Measurements from ENCODE around the gene SLC35B4.

DNA sequence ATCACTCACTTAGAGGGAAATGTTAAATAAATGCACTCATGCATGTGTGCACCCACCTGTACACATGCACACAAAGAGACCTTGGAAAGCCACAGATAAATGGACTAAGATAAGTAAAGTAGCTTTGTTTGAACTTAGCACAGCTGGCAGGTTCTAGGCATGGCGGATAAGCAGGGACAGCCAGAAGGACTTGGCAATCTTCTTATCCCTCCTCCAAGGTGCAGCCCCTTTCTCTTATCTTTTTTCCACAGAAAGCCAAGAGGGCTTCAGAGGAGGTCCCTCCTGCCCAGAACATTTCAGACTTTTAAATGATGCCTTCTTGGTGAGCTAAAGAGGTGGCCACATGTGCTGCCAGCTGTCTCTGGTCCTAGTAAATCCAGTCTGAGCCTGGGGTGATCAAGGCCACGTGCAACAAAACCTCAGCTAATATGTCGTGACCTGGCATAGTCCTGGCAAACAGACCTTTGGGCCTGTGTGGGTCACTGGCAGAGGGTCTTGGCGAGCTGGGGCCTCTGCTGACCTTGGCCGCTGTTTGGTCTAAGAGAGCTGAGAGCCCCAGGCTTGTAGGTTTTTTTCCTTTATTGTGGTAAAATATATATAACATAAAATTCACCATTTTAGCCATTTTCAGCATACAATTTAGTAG is 43.2 kb upstream of the SLC35B4 start:
- TF ChIP-seq, protein P1, sequence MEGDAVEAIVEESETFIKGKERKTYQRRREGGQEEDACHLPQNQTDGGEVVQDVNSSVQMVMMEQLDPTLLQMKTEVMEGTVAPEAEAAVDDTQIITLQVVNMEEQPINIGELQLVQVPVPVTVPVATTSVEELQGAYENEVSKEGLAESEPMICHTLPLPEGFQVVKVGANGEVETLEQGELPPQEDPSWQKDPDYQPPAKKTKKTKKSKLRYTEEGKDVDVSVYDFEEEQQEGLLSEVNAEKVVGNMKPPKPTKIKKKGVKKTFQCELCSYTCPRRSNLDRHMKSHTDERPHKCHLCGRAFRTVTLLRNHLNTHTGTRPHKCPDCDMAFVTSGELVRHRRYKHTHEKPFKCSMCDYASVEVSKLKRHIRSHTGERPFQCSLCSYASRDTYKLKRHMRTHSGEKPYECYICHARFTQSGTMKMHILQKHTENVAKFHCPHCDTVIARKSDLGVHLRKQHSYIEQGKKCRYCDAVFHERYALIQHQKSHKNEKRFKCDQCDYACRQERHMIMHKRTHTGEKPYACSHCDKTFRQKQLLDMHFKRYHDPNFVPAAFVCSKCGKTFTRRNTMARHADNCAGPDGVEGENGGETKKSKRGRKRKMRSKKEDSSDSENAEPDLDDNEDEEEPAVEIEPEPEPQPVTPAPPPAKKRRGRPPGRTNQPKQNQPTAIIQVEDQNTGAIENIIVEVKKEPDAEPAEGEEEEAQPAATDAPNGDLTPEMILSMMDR (IDR thresholded peaks at IDR 0.05): no peak
- TF ChIP-seq POLR2A (IDR thresholded peaks at IDR 0.05): no peak

Data from uterus (tissue), 2 donors.